GM23338 (cell line): ENCODE measurements around the gene MAPT.

ENCODE experiments used
- CREB1 ChIP-seq: fragments of 250-450 bp; sonication (Bioruptor Pico); IDR thresholded peaks from 2 replicates; pipeline ENCODE4 v1.5.0; 2020; ENCODE audit warnings: low read depth, mild to moderate bottlenecking, moderate library complexity
- EZH2 ChIP-seq: fragments of 200-600 bp; sonication (generic); IDR thresholded peaks from one replicate; pipeline ENCODE4 v1.8.0; 2017; ENCODE audit warnings: antibody characterized with exemption, mild to moderate bottlenecking, low read depth; ENCODE audit not compliant: unreplicated experiment
- EZH2phosphoT487 ChIP-seq: fragments of 200-600 bp; sonication (generic); IDR thresholded peaks from one replicate; pipeline ENCODE4 v1.8.1; 2018; ENCODE audit warnings: antibody characterized with exemption; ENCODE audit not compliant: unreplicated experiment
- JUNB ChIP-seq: IDR thresholded peaks from one replicate; pipeline ENCODE4 v1.6.1; 2016; ENCODE audit warnings: antibody characterized with exemption; ENCODE audit not compliant: unreplicated experiment
- NANOG ChIP-seq: IDR thresholded peaks from 2 replicates; pipeline ENCODE4 v1.6.1; 2016; ENCODE audit warnings: antibody characterized with exemption, borderline replicate concordance
- POLR2AphosphoS5 ChIP-seq: IDR thresholded peaks from 2 replicates; pipeline ENCODE4 v1.6.1; 2016; ENCODE audit warnings: antibody characterized with exemption, low read depth
- ZNF114 ChIP-seq: fragments of 250-450 bp; sonication (Bioruptor Pico); IDR thresholded peaks from 2 replicates; pipeline ENCODE4 v1.5.0; 2020; ENCODE audit warnings: mild to moderate bottlenecking, moderate library complexity
- ZNF331 ChIP-seq: fragments of 250-450 bp; sonication (Bioruptor Pico); IDR thresholded peaks from 2 replicates; pipeline ENCODE4 v1.5.0; 2020; ENCODE audit warnings: low read depth, mild to moderate bottlenecking, moderate library complexity
- TF ChIP-seq, protein P1 (sequence below), 2 experiments: fragments of 200-600 bp in 1 of 2; sonication (generic) in 1 of 2; conservative IDR thresholded peaks; 2 replicates each; pipeline versions ENCODE4 v1.5.1 to v1.6.1; 2016 to 2017; ENCODE audit warnings: antibody characterized with exemption in 2 of 2, low read depth in 2 of 2, mild to moderate bottlenecking in 2 of 2, moderate library complexity in 1 of 2
- TF ChIP-seq, protein P2 (sequence below): IDR thresholded peaks from 2 replicates; pipeline ENCODE4 v1.6.1; 2016; ENCODE audit warnings: antibody characterized with exemption
- TF ChIP-seq, protein P3 (sequence below): IDR thresholded peaks from one replicate; pipeline ENCODE4 v1.6.1; 2018; ENCODE audit warnings: antibody characterized with exemption; ENCODE audit not compliant: unreplicated experiment
- TF ChIP-seq, protein P4 (sequence below): fragments of 250-450 bp; sonication (Bioruptor Pico); IDR thresholded peaks from 2 replicates; pipeline ENCODE4 v1.5.0; 2020; ENCODE audit warnings: mild to moderate bottlenecking, moderate library complexity

DNA sequence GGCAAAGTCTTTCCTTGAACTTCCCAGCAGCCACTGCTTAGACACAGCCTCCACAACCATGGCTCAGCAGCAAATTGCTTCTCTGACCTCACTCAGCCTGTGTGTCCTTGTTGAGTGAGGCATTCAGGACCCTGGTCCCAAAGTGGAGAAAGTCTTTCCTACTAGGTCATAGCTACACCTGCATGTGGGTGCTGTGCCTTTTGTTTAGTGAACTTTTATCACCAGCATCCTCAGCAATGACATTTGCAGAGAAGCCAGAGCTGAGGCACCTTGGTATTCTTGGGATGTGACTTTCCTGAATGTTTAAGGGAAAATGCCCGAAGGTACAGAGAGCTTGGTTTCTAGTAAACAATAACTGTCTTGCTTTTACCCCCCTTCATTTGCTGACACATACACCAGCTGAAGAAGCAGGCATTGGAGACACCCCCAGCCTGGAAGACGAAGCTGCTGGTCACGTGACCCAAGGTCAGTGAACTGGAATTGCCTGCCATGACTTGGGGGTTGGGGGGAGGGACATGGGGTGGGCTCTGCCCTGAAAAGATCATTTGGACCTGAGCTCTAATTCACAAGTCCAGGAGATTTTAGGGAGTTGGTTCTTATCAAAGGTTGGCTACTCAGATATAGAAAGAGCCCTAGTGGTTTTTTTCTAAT, 83.7 kb downstream of the MAPT start:
- TF ChIP-seq, protein P1, sequence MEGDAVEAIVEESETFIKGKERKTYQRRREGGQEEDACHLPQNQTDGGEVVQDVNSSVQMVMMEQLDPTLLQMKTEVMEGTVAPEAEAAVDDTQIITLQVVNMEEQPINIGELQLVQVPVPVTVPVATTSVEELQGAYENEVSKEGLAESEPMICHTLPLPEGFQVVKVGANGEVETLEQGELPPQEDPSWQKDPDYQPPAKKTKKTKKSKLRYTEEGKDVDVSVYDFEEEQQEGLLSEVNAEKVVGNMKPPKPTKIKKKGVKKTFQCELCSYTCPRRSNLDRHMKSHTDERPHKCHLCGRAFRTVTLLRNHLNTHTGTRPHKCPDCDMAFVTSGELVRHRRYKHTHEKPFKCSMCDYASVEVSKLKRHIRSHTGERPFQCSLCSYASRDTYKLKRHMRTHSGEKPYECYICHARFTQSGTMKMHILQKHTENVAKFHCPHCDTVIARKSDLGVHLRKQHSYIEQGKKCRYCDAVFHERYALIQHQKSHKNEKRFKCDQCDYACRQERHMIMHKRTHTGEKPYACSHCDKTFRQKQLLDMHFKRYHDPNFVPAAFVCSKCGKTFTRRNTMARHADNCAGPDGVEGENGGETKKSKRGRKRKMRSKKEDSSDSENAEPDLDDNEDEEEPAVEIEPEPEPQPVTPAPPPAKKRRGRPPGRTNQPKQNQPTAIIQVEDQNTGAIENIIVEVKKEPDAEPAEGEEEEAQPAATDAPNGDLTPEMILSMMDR (conservative IDR thresholded peaks at IDR 0.05; ENCODE audit: low read depth in 2 of 2): no peak
- TF ChIP-seq EZH2: no peak
- TF ChIP-seq EZH2phosphoT487: no peak
- no peak for TF ChIP-seq ZNF331 (CRISPR knock-in tag)
- no peak for TF ChIP-seq POLR2AphosphoS5
- TF ChIP-seq, protein P2, sequence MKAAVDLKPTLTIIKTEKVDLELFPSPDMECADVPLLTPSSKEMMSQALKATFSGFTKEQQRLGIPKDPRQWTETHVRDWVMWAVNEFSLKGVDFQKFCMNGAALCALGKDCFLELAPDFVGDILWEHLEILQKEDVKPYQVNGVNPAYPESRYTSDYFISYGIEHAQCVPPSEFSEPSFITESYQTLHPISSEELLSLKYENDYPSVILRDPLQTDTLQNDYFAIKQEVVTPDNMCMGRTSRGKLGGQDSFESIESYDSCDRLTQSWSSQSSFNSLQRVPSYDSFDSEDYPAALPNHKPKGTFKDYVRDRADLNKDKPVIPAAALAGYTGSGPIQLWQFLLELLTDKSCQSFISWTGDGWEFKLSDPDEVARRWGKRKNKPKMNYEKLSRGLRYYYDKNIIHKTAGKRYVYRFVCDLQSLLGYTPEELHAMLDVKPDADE: no peak
- TF ChIP-seq, protein P3, sequence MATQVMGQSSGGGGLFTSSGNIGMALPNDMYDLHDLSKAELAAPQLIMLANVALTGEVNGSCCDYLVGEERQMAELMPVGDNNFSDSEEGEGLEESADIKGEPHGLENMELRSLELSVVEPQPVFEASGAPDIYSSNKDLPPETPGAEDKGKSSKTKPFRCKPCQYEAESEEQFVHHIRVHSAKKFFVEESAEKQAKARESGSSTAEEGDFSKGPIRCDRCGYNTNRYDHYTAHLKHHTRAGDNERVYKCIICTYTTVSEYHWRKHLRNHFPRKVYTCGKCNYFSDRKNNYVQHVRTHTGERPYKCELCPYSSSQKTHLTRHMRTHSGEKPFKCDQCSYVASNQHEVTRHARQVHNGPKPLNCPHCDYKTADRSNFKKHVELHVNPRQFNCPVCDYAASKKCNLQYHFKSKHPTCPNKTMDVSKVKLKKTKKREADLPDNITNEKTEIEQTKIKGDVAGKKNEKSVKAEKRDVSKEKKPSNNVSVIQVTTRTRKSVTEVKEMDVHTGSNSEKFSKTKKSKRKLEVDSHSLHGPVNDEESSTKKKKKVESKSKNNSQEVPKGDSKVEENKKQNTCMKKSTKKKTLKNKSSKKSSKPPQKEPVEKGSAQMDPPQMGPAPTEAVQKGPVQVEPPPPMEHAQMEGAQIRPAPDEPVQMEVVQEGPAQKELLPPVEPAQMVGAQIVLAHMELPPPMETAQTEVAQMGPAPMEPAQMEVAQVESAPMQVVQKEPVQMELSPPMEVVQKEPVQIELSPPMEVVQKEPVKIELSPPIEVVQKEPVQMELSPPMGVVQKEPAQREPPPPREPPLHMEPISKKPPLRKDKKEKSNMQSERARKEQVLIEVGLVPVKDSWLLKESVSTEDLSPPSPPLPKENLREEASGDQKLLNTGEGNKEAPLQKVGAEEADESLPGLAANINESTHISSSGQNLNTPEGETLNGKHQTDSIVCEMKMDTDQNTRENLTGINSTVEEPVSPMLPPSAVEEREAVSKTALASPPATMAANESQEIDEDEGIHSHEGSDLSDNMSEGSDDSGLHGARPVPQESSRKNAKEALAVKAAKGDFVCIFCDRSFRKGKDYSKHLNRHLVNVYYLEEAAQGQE: no peak
- TF ChIP-seq NANOG: no peak
- no peak for TF ChIP-seq JUNB
- no peak for TF ChIP-seq CREB1 (CRISPR knock-in tag)
- TF ChIP-seq ZNF114 (CRISPR knock-in tag): no peak
- TF ChIP-seq, protein P4, sequence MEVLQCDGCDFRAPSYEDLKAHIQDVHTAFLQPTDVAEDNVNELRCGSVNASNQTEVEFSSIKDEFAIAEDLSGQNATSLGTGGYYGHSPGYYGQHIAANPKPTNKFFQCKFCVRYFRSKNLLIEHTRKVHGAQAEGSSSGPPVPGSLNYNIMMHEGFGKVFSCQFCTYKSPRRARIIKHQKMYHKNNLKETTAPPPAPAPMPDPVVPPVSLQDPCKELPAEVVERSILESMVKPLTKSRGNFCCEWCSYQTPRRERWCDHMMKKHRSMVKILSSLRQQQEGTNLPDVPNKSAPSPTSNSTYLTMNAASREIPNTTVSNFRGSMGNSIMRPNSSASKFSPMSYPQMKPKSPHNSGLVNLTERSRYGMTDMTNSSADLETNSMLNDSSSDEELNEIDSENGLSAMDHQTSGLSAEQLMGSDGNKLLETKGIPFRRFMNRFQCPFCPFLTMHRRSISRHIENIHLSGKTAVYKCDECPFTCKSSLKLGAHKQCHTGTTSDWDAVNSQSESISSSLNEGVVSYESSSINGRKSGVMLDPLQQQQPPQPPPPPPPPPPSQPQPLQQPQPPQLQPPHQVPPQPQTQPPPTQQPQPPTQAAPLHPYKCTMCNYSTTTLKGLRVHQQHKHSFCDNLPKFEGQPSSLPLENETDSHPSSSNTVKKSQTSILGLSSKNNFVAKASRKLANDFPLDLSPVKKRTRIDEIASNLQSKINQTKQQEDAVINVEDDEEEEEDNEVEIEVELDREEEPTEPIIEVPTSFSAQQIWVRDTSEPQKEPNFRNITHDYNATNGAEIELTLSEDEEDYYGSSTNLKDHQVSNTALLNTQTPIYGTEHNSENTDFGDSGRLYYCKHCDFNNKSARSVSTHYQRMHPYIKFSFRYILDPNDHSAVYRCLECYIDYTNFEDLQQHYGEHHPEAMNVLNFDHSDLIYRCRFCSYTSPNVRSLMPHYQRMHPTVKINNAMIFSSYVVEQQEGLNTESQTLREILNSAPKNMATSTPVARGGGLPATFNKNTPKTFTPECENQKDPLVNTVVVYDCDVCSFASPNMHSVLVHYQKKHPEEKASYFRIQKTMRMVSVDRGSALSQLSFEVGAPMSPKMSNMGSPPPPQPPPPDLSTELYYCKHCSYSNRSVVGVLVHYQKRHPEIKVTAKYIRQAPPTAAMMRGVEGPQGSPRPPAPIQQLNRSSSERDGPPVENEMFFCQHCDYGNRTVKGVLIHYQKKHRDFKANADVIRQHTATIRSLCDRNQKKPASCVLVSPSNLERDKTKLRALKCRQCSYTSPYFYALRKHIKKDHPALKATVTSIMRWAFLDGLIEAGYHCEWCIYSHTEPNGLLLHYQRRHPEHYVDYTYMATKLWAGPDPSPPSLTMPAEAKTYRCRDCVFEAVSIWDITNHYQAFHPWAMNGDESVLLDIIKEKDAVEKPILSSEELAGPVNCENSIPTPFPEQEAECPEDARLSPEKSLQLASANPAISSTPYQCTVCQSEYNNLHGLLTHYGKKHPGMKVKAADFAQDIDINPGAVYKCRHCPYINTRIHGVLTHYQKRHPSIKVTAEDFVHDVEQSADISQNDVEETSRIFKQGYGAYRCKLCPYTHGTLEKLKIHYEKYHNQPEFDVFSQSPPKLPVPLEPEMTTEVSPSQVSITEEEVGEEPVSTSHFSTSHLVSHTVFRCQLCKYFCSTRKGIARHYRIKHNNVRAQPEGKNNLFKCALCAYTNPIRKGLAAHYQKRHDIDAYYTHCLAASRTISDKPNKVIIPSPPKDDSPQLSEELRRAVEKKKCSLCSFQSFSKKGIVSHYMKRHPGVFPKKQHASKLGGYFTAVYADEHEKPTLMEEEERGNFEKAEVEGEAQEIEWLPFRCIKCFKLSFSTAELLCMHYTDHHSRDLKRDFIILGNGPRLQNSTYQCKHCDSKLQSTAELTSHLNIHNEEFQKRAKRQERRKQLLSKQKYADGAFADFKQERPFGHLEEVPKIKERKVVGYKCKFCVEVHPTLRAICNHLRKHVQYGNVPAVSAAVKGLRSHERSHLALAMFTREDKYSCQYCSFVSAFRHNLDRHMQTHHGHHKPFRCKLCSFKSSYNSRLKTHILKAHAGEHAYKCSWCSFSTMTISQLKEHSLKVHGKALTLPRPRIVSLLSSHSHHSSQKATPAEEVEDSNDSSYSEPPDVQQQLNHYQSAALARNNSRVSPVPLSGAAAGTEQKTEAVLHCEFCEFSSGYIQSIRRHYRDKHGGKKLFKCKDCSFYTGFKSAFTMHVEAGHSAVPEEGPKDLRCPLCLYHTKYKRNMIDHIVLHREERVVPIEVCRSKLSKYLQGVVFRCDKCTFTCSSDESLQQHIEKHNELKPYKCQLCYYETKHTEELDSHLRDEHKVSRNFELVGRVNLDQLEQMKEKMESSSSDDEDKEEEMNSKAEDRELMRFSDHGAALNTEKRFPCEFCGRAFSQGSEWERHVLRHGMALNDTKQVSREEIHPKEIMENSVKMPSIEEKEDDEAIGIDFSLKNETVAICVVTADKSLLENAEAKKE (CRISPR knock-in tag): no peak
